ENCODE measurements around the gene SETD4. TPM values are rescaled to one million over a fixed set of nuclear protein-coding genes. Genes with fewer than 3 reads are reported as not detected.
A peak's percentile ranks its signal among the peaks of the same experiment; 100 is the strongest.

Gene SETD4
- total and polyA plus RNA-seq, 4 donors, result 2.9 to 12.0 (median 6.8) TPM

DNA sequence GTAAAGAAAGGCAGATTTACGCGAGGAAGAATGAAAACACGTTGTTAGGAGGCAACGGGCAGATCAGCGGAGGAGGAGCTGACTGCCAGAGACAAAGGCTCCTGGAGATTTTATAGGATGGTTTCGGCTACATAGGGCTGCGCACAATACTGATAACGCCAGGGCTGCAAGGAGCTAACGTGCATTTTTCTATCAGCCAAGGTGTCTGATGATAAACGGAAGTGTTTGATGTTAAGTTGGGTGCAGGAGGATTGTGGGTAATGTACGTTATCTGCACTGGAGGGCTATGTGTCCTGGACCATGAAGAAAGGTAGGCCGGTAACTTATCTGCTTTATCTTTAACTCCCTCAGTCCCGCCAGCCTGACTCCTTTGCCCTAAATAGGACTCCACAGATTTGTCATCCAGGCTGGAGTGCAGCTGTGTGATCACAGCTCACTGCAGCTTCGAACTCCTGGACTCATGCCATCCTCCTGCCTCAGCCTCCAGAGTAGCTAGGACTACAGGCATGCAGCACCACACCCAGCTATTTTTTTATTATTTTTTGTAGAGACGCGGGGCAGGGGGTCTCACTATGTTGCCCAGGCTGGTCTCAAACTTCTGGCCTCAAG, 29.6 kb downstream of the SETD4 start:
- DNase-seq (ENCODE audit: low spot score), result no peak
- WGBS, result 58% methylated on average over 16 of the region's 16 CpGs

DNA sequence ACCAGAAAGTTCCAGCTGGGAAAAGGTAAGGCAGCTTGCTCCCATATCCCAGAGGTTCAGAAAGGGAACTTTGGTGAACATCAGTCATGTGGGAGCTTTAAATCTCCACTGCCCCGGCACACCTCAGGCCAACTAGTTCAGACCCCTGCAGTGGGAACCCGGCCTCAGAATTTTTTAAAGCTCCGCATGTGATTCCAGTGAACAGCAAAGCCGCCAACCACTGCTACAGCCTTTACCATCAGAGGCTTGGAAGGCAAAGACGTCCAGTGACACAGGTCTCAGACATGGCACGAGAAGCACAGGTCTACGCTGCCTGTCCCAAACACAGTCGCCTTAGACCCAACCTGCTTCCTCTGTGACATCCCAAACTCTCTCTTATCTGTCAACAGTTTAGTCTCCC, 31.0 kb downstream of the SETD4 start:
- no peak for DNase-seq (ENCODE audit: low spot score)
- H3K36me3 ChIP-seq (ENCODE audit: control insufficient read depth in 4 of 4, insufficient read depth in 3 of 4, low read depth in 1 of 4, low read length in 3 of 4), result peaks cover 0 to 3% (median 1%) of the 10 kb centered on the region in 4 donors
- H3K27ac ChIP-seq (ENCODE audit: low read depth in 1 of 2, low read length in 2 of 2), result no peak overlapping the region
- TF ChIP-seq HNF4G (IDR thresholded peaks at IDR 0.05) (no peak), YY1 (IDR thresholded peaks at IDR 0.05) (no peak), FOXA1 (IDR thresholded peaks at IDR 0.05) (no peak), EGR1 (IDR thresholded peaks at IDR 0.05; ENCODE audit: low read depth in 2 of 2) (no peak)
- TF ChIP-seq, protein P1, sequence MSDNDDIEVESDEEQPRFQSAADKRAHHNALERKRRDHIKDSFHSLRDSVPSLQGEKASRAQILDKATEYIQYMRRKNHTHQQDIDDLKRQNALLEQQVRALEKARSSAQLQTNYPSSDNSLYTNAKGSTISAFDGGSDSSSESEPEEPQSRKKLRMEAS (IDR thresholded peaks at IDR 0.05), result no peak
- TF ChIP-seq, protein P2, sequence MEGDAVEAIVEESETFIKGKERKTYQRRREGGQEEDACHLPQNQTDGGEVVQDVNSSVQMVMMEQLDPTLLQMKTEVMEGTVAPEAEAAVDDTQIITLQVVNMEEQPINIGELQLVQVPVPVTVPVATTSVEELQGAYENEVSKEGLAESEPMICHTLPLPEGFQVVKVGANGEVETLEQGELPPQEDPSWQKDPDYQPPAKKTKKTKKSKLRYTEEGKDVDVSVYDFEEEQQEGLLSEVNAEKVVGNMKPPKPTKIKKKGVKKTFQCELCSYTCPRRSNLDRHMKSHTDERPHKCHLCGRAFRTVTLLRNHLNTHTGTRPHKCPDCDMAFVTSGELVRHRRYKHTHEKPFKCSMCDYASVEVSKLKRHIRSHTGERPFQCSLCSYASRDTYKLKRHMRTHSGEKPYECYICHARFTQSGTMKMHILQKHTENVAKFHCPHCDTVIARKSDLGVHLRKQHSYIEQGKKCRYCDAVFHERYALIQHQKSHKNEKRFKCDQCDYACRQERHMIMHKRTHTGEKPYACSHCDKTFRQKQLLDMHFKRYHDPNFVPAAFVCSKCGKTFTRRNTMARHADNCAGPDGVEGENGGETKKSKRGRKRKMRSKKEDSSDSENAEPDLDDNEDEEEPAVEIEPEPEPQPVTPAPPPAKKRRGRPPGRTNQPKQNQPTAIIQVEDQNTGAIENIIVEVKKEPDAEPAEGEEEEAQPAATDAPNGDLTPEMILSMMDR (IDR thresholded peaks at IDR 0.05; ENCODE audit: low read depth, low read length, missing input control), result no peak
- H3K9me3 ChIP-seq (ENCODE audit: control insufficient read depth in 4 of 4, low read length in 3 of 4), result no peaks in the 10 kb centered on the region
- WGBS, result 92% methylated on average over 8 of the region's 8 CpGs
- H3K4me1 ChIP-seq (ENCODE audit: control insufficient read depth in 4 of 4, insufficient read depth in 4 of 4, low read length in 3 of 4), result no peaks in the 10 kb centered on the region
- no peaks in the 10 kb centered on the region for H3K27me3 ChIP-seq (ENCODE audit: control insufficient read depth in 4 of 4, insufficient read depth in 4 of 4, low read length in 3 of 4)
- H3K9ac ChIP-seq (ENCODE audit: low read depth in 1 of 2, low read length in 2 of 2), result no peak overlapping the region
- no peak overlapping the region for H3K4me3 ChIP-seq (ENCODE audit: low read depth in 1 of 3, low read length in 3 of 3)

More for the DNA sequence above, 29.6 kb downstream of the SETD4 start:
- Histone ChIP-seq H3K9ac (ENCODE audit: low read depth in 1 of 2, low read length in 2 of 2) (no peak overlapping the region), H3K4me3 (ENCODE audit: low read depth in 1 of 3, low read length in 3 of 3) (no peak overlapping the region), H3K27ac (ENCODE audit: low read depth in 1 of 2, low read length in 2 of 2) (no peak overlapping the region), H3K4me1 (ENCODE audit: control insufficient read depth in 4 of 4, insufficient read depth in 4 of 4, low read length in 3 of 4) (no peaks in the 10 kb centered on the region), H3K9me3 (ENCODE audit: control insufficient read depth in 4 of 4, low read length in 3 of 4) (no peaks in the 10 kb centered on the region), H3K27me3 (ENCODE audit: control insufficient read depth in 4 of 4, insufficient read depth in 4 of 4, low read length in 3 of 4) (no peaks in the 10 kb centered on the region), H3K36me3 (ENCODE audit: control insufficient read depth in 4 of 4, insufficient read depth in 3 of 4, low read depth in 1 of 4, low read length in 3 of 4) (peaks cover 5 to 14% (median 8%) of the 10 kb centered on the region in 4 donors)
- no peak for TF ChIP-seq TAF1 (conservative IDR thresholded peaks at IDR 0.05)
- no peak for TF ChIP-seq RXRA (IDR thresholded peaks at IDR 0.05)

DNA sequence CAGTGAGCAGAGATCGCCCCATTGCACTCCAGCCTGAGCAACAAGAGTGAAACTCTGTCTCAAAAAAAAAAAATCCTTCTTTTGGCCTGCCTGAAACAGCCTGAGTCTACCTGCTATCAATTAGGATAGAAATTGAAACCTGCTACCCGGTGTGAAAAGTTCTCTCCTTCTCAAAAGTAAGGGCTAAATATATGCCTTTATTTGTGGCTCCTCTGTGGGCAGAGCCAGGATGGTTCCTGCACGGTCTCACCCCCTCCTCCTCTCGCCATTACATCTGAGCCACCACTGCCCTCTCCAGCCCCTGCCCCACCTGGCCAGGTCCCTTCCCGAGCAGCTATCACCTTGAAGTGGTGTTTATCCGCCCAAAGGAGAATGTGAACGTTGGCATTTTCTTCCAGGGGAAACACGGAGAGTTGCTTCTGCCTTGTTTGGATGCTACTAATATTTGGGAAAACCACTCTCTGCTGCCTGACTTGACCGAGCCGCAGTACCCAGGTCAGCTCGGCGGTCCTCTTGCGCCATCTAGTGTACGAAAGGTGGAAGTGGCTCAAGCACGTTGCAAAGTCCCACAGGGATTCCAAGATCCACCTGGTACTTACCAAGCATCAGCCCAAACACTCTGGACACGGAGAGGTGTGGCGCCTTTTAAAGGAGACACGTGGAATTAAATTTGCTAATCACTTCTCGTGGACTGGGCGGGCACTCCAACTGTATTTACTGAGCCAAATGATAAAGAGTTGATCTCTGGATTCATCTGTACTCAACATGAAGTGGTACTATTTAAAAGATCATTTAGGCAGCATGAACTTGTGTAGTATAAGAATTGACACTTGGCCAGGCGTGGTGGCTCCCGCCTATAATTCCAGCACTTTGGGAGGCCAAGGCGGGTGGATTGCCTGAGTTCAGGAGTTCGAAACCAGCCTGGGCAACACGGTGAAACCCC, 31.9 kb downstream of the SETD4 start:
- Histone ChIP-seq H3K27ac (ENCODE audit: low read depth in 1 of 2, low read length in 2 of 2) (no peak overlapping the region), H3K4me3 (ENCODE audit: low read depth in 1 of 3, low read length in 3 of 3) (no peak overlapping the region), H3K27me3 (ENCODE audit: control insufficient read depth in 4 of 4, insufficient read depth in 4 of 4, low read length in 3 of 4) (no peaks in the 10 kb centered on the region), H3K36me3 (ENCODE audit: control insufficient read depth in 4 of 4, insufficient read depth in 3 of 4, low read depth in 1 of 4, low read length in 3 of 4) (no peaks in the 10 kb centered on the region), H3K9me3 (ENCODE audit: control insufficient read depth in 4 of 4, low read length in 3 of 4) (no peaks in the 10 kb centered on the region), H3K9ac (ENCODE audit: low read depth in 1 of 2, low read length in 2 of 2) (no peak overlapping the region), H3K4me1 (ENCODE audit: control insufficient read depth in 4 of 4, insufficient read depth in 4 of 4, low read length in 3 of 4) (no peaks in the 10 kb centered on the region)
- 24% methylated on average over 25 of the region's 25 CpGs for WGBS
- DNase-seq (ENCODE audit: low spot score), result peak; percentile 72
- TF ChIP-seq HNF4G (IDR thresholded peaks at IDR 0.05) (no peak), YY1 (IDR thresholded peaks at IDR 0.05) (no peak), EGR1 (IDR thresholded peaks at IDR 0.05; ENCODE audit: low read depth in 2 of 2) (no peak), RXRA (IDR thresholded peaks at IDR 0.05) (no peak), FOXA2 (IDR thresholded peaks at IDR 0.05) (no peak), GABPA (IDR thresholded peaks at IDR 0.05 in 1 of 2, conservative IDR thresholded peaks at IDR 0.05 in 1 of 2) (no peak), NR2F2 (IDR thresholded peaks at IDR 0.05) (no peak), JUND (IDR thresholded peaks at IDR 0.05) (no peak), TAF1 (conservative IDR thresholded peaks at IDR 0.05) (no peak), RAD21 (IDR thresholded peaks at IDR 0.05) (peak; percentile 97 to 99), HNF4A (conservative IDR thresholded peaks at IDR 0.05) (peak; percentile 11 to 31)
- TF ChIP-seq, protein P3, sequence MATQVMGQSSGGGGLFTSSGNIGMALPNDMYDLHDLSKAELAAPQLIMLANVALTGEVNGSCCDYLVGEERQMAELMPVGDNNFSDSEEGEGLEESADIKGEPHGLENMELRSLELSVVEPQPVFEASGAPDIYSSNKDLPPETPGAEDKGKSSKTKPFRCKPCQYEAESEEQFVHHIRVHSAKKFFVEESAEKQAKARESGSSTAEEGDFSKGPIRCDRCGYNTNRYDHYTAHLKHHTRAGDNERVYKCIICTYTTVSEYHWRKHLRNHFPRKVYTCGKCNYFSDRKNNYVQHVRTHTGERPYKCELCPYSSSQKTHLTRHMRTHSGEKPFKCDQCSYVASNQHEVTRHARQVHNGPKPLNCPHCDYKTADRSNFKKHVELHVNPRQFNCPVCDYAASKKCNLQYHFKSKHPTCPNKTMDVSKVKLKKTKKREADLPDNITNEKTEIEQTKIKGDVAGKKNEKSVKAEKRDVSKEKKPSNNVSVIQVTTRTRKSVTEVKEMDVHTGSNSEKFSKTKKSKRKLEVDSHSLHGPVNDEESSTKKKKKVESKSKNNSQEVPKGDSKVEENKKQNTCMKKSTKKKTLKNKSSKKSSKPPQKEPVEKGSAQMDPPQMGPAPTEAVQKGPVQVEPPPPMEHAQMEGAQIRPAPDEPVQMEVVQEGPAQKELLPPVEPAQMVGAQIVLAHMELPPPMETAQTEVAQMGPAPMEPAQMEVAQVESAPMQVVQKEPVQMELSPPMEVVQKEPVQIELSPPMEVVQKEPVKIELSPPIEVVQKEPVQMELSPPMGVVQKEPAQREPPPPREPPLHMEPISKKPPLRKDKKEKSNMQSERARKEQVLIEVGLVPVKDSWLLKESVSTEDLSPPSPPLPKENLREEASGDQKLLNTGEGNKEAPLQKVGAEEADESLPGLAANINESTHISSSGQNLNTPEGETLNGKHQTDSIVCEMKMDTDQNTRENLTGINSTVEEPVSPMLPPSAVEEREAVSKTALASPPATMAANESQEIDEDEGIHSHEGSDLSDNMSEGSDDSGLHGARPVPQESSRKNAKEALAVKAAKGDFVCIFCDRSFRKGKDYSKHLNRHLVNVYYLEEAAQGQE (IDR thresholded peaks at IDR 0.05), result no peak
- TF ChIP-seq, protein P4, sequence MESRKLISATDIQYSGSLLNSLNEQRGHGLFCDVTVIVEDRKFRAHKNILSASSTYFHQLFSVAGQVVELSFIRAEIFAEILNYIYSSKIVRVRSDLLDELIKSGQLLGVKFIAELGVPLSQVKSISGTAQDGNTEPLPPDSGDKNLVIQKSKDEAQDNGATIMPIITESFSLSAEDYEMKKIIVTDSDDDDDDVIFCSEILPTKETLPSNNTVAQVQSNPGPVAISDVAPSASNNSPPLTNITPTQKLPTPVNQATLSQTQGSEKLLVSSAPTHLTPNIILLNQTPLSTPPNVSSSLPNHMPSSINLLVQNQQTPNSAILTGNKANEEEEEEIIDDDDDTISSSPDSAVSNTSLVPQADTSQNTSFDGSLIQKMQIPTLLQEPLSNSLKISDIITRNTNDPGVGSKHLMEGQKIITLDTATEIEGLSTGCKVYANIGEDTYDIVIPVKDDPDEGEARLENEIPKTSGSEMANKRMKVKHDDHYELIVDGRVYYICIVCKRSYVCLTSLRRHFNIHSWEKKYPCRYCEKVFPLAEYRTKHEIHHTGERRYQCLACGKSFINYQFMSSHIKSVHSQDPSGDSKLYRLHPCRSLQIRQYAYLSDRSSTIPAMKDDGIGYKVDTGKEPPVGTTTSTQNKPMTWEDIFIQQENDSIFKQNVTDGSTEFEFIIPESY (IDR thresholded peaks at IDR 0.05), result no peak

Data from liver (tissue), 9 donors.